BLaER1 (cell line): Measurements from ENCODE around the gene SYT6.

ENCODE experiments used
- H3K27ac ChIP-seq: shearing (Covaris generic); formaldehyde crosslinking; 2 replicates; pipeline ENCODE4 v1.8.1; 2022
- H3K27me3 ChIP-seq: shearing (Covaris generic); formaldehyde crosslinking; 2 replicates; pipeline ENCODE4 v1.8.1; 2022
- H3K36me3 ChIP-seq: shearing (Covaris generic); formaldehyde crosslinking; 2 replicates; pipeline ENCODE4 v1.8.1; 2022
- H3K4me1 ChIP-seq: shearing (Covaris generic); formaldehyde crosslinking; 2 replicates; pipeline ENCODE4 v1.8.1; 2022
- H3K4me2 ChIP-seq: shearing (Covaris generic); formaldehyde crosslinking; 2 replicates; pipeline ENCODE4 v1.8.1; 2022
- H3K4me3 ChIP-seq: shearing (Covaris generic); formaldehyde crosslinking; 2 replicates; pipeline ENCODE4 v1.8.1; 2022
- H3K9ac ChIP-seq: shearing (Covaris generic); formaldehyde crosslinking; 2 replicates; pipeline ENCODE4 v1.8.1; 2022
- H3K9me3 ChIP-seq: shearing (Covaris generic); formaldehyde crosslinking; 2 replicates; pipeline ENCODE4 v1.8.1; 2022
- H4K20me1 ChIP-seq: shearing (Covaris generic); formaldehyde crosslinking; 2 replicates; pipeline ENCODE4 v1.8.1; 2022
- Cebpa-rat ChIP-seq: shearing (Covaris generic); IDR thresholded peaks from 2 replicates; pipeline ENCODE4 v1.8.1; 2022

SYT6 gene

DNA sequence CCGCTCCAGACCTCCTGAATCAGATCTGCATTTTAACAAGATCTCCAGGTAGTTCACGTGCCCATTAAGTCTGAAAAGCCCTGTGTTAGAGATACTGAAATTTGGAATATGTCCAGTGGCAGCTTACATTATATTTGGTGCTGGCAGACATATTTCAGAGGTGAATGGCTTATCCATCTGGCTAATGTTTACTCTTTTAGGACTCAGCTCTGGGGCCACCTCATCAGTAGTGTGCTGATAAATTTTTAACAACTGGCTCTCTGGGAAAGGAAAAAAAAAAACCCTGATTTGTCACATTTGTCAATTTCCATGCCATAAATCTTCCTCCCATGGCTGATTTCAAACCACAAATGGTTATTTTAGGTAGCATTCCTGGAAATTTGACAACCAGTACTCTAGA lies 25.3 kb upstream of the SYT6 start:
- Histone ChIP-seq H3K4me2 (no peak overlapping the region), H3K9ac (no peak overlapping the region), H3K9me3 (no peaks in the 10 kb centered on the region), H4K20me1 (no peaks in the 10 kb centered on the region), H3K36me3 (no peaks in the 10 kb centered on the region), H3K27ac (no peak overlapping the region), H3K4me3 (no peak overlapping the region), H3K4me1 (no peaks in the 10 kb centered on the region), H3K27me3 (no peaks in the 10 kb centered on the region)
- no peak for TF ChIP-seq Cebpa-rat

DNA sequence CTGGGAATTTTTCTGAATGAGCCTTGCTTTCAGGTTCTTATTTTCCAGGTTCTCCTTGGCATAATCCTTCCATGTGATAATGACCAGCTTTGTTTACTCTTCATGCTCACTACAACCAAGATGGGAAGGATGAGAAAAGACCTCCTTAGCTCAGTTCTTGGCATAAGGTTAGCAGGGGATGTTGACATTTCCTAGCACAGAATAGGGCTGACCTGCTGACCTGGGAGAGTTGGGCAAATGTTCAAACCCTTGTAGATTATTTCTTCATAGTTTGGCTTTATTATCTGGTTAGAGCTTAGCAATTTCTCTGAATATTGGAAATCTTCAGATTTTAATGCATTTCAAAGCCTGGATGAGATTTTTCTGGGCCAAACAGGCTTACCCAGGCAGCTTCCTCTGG lies 23.6 kb upstream of the SYT6 start:
- Histone ChIP-seq H4K20me1 (no peaks in the 10 kb centered on the region), H3K36me3 (no peaks in the 10 kb centered on the region), H3K4me2 (no peak overlapping the region), H3K9me3 (no peaks in the 10 kb centered on the region), H3K27me3 (no peaks in the 10 kb centered on the region), H3K4me3 (no peak overlapping the region), H3K9ac (no peak overlapping the region), H3K27ac (no peak overlapping the region), H3K4me1 (no peaks in the 10 kb centered on the region)
- TF ChIP-seq Cebpa-rat, result no peak

DNA sequence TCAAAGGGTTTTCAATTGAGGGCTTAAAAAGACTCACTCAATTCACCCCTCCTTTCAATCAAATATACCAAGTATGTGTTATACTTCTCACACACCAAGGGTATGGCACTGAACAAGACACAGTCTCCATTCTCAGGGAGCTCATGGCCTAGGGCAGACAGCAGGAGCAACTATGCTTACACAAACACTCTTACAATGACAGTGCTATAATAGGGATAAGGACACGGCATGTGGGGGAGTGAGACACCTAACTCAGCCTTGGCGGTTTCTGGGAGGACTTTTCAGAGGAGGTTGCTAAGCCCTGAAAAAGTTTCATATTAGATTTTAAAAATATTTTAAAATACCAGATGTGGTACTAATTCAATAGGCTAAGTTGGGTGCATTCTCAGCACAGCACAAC lies 22.7 kb upstream of the SYT6 start:
- no peak for TF ChIP-seq Cebpa-rat
- H3K4me1 ChIP-seq, result no peaks in the 10 kb centered on the region
- no peak overlapping the region for H3K4me2 ChIP-seq
- H3K27ac ChIP-seq, result no peak overlapping the region
- no peak overlapping the region for H3K4me3 ChIP-seq
- H3K27me3 ChIP-seq, result no peaks in the 10 kb centered on the region
- no peaks in the 10 kb centered on the region for H4K20me1 ChIP-seq
- no peak overlapping the region for H3K9ac ChIP-seq
- H3K9me3 ChIP-seq, result no peaks in the 10 kb centered on the region
- H3K36me3 ChIP-seq, result no peaks in the 10 kb centered on the region

DNA sequence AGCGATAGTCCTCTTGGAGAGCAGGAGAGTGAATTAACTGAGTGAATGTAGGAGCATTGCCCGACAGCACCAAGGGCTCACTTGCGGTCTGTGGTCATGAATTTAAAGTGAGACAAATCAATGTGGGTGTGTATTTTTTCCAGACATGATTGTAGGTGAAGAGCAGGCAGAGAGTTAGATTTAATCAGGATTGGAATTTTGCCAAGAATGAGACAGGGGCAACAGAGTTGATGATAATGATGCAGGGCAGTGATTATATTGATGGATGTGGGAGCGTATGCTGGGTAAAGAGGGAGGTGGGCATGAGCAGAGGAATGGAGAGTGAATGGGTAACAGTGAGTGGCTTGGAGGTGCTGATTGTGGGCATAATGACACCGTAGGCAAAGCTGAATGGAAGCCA lies 20.0 kb upstream of the SYT6 start:
- H3K4me3 ChIP-seq, result no peak overlapping the region
- no peaks in the 10 kb centered on the region for H3K9me3 ChIP-seq
- no peak overlapping the region for H3K27ac ChIP-seq
- H3K36me3 ChIP-seq, result no peaks in the 10 kb centered on the region
- no peak for TF ChIP-seq Cebpa-rat
- no peak overlapping the region for H3K4me2 ChIP-seq
- H3K27me3 ChIP-seq, result no peaks in the 10 kb centered on the region
- H3K9ac ChIP-seq, result no peak overlapping the region
- H3K4me1 ChIP-seq, result no peaks in the 10 kb centered on the region
- no peaks in the 10 kb centered on the region for H4K20me1 ChIP-seq

DNA sequence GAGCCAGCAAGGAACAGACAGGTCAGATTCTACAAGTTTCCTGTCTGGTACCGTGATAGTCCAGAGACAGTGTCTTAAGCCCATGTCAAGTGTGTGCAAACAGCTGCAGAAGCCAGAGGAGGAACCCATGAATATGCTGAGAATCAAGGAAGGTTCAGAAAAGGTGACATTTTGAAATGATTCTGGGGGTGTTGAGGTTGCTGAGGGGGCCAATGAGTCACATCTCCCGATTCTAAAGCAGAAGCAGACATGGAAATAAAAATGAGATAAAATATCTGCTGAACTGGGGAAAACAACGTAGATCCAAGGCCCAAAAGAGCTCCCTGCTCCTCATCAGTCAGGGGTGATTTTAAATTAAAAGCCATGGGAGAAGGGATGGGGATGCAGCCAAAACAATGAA lies 15.8 kb upstream of the SYT6 start:
- H3K9me3 ChIP-seq, result no peaks in the 10 kb centered on the region
- no peaks in the 10 kb centered on the region for H3K27me3 ChIP-seq
- no peak overlapping the region for H3K27ac ChIP-seq
- H3K36me3 ChIP-seq, result no peaks in the 10 kb centered on the region
- H3K4me3 ChIP-seq, result no peak overlapping the region
- no peaks in the 10 kb centered on the region for H4K20me1 ChIP-seq
- H3K4me1 ChIP-seq, result no peaks in the 10 kb centered on the region
- no peak overlapping the region for H3K9ac ChIP-seq
- H3K4me2 ChIP-seq, result no peak overlapping the region
- no peak for TF ChIP-seq Cebpa-rat

DNA sequence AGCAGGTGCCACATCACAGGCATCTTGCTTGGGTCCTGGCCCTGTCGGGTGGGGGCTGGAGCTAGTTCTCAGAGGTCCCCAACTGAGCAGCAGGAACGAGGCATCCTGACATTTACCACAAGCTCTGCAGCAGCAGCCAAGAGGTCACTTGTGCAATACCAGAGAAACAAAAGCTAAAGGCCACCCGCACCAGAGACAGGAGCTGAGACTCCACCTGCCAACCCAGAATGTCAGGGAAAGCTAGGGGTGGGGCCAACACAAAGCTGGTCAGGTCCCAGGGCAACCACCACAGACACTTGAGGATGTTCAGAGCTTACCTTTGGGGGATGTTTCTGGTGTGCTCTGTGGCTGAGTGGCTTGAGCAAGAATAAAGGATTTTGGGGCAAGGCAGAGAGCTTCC lies 13.6 kb upstream of the SYT6 start:
- H3K9ac ChIP-seq, result no peak overlapping the region
- no peaks in the 10 kb centered on the region for H3K27me3 ChIP-seq
- no peaks in the 10 kb centered on the region for H3K9me3 ChIP-seq
- H3K27ac ChIP-seq, result no peak overlapping the region
- H4K20me1 ChIP-seq, result no peaks in the 10 kb centered on the region
- no peaks in the 10 kb centered on the region for H3K36me3 ChIP-seq
- no peaks in the 10 kb centered on the region for H3K4me1 ChIP-seq
- TF ChIP-seq Cebpa-rat, result no peak
- H3K4me3 ChIP-seq, result no peak overlapping the region
- H3K4me2 ChIP-seq, result no peak overlapping the region

DNA sequence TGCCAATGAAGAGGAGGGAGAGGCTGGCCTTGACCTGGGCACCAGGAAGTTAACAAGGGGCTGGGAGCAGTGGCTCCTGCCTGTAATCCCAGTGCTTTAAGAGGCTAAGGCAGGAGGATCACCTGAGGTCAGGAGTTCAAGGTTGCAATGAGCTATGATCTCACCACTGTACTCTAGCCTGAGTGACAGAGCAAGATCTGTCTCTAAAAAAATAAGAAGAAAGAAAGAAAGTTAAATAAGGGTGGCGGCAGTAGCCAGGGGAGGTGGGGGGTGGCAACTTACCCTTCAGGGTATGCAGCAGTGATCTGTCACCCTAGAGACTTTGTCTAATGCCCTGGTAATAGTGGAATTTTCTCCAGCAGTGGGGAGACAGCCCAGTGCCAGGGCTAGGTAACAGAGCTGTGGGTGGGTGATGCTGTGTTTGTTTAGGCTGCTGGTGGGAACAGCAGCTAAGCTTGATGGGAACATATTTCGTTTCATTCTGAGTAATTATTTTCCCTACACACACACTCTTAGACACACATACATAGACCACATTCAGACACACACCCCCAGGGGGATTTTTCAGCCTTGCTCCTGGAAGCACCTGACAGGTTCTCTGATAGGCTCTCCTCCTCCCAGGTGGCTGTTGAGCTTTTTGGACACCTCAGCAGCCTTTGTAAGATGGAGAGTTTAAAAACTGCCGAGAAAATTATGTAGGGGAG lies 11.3 kb upstream of the SYT6 start:
- no peak overlapping the region for H3K4me3 ChIP-seq
- H3K27ac ChIP-seq, result no peak overlapping the region
- H3K36me3 ChIP-seq, result no peaks in the 10 kb centered on the region
- no peaks in the 10 kb centered on the region for H4K20me1 ChIP-seq
- no peak for TF ChIP-seq Cebpa-rat
- H3K4me2 ChIP-seq, result no peak overlapping the region
- no peaks in the 10 kb centered on the region for H3K9me3 ChIP-seq
- no peak overlapping the region for H3K9ac ChIP-seq
- H3K4me1 ChIP-seq, result no peaks in the 10 kb centered on the region
- no peaks in the 10 kb centered on the region for H3K27me3 ChIP-seq

DNA sequence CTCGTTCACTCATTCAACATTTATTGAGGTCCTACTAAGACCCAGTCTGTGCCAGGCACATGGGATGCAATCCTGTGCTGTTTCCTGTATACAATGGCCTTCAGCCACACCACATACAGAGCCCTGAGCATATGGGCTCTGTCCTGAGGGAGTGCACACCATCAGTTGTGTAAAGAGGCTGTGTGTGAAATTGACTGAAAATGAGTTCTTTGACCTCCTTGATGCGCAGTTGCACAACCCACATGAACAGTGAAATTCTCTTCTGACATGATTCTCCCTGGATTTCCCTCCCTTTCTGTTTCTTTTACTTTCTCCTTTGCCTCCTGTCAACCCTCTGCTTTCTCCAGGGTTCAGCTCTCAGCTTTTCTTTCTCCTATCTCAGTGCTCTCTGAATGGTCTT lies 6.3 kb upstream of the SYT6 start:
- Histone ChIP-seq H3K4me3 (no peak overlapping the region), H3K4me2 (no peak overlapping the region), H3K4me1 (no peaks in the 10 kb centered on the region), H3K27me3 (peaks cover 5% of the 10 kb centered on the region), H3K27ac (no peak overlapping the region), H4K20me1 (no peaks in the 10 kb centered on the region), H3K36me3 (no peaks in the 10 kb centered on the region), H3K9me3 (peaks cover 2% of the 10 kb centered on the region; the same call in 1 of the 2 replicates), H3K9ac (no peak overlapping the region)
- no peak for TF ChIP-seq Cebpa-rat

DNA sequence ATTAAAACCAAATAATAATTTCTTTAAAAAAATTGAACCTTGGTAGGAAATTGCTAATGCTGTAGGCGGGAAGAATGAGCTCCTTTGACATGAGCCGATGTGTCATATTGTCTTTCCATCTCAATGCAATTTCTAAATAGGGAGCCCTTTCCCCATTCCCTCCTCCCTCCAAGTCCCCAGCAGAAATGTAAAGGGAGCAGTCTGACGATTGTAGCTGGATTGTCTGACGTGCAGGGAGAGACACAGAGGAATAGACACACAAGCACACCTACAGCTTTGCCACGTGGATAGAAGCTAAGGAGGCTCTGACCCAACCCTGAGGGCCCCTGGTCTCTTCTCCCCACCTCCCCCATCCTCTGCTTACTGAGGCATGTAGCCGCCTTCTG lies 3.6 kb upstream of the SYT6 start:
- TF ChIP-seq Cebpa-rat, result no peak
- Histone ChIP-seq H3K9me3 (peaks cover 27% of the 10 kb centered on the region), H3K36me3 (no peaks in the 10 kb centered on the region), H3K9ac (no peak overlapping the region), H3K27ac (no peak overlapping the region), H3K4me2 (no peak overlapping the region), H3K4me3 (no peak overlapping the region), H3K4me1 (no peaks in the 10 kb centered on the region), H4K20me1 (no peaks in the 10 kb centered on the region), H3K27me3 (peaks cover 32% of the 10 kb centered on the region)

DNA sequence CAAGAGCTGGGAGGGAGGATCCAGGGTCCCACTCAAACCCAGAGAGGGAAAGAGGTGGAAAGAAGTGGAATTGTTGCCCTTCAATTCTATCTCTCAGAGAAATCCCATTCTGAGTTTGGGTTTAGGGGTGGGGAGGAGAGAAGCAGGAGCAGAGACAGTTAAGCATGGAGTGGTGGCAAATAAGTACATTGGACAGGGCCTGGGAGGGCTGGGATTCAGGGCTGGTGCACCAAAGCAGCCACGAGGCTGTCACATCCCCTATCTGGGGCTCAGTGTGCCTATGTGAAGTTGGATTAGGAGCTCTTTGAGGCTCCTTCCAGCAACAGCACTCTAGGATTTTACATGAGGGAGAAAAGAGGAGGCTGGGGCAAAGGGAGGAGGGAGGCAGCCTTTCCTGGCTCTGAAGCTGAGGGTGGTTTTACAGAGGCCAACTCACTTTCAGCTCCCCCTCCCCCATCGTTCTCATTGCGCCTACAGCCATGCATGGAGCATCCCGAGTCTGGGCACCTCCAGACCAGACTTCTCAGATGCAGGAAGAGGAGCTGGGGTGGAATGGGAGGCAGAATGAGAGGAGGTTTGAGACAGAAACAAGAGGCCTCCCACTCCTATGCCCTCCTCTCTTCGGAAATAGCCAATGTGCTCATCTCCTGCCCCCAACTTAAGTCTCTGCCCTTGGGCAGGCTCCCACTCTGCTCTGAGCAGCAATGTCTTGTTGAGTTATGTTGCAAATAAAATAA lies 3.0 kb upstream of the SYT6 start:
- H3K4me2 ChIP-seq, result no peak overlapping the region
- H3K27ac ChIP-seq, result no peak overlapping the region
- peaks cover 32% of the 10 kb centered on the region for H3K9me3 ChIP-seq
- no peak overlapping the region for H3K4me3 ChIP-seq
- H4K20me1 ChIP-seq, result no peaks in the 10 kb centered on the region
- no peak for TF ChIP-seq Cebpa-rat
- no peaks in the 10 kb centered on the region for H3K4me1 ChIP-seq
- H3K9ac ChIP-seq, result no peak overlapping the region
- H3K36me3 ChIP-seq, result no peaks in the 10 kb centered on the region
- H3K27me3 ChIP-seq, result peaks cover 38% of the 10 kb centered on the region
